Left ventricle myocardium inferior (tissue), 1 donor: ENCODE results near the gene RPL10L. TPM values are rescaled to one million over a fixed set of nuclear protein-coding genes. Genes with fewer than 3 reads are reported as not detected.

Experiments used
- DNase-seq: peaks from one replicate; pipeline ENCODE4 v3.0.0-alpha.2; 2020
- H3K27ac ChIP-seq: fragments of 200-600 bp; replicated peaks from 2 replicates; pipeline ENCODE4 v1.8.0; 2021
- H3K27me3 ChIP-seq: fragments of 200-600 bp; 2 replicates; pipeline ENCODE4 v1.8.0; 2021; ENCODE audit warnings: low read depth
- H3K36me3 ChIP-seq: fragments of 200-600 bp; 2 replicates; pipeline ENCODE4 v1.8.0; 2021
- H3K4me1 ChIP-seq: fragments of 200-600 bp; 2 replicates; pipeline ENCODE4 v1.8.0; 2021
- H3K4me3 ChIP-seq: fragments of 200-600 bp; 2 replicates; pipeline ENCODE4 v1.8.0; 2021; ENCODE audit warnings: mild to moderate bottlenecking, moderate library complexity
- H3K9me3 ChIP-seq: fragments of 200-600 bp; replicated peaks from 2 replicates; pipeline ENCODE4 v1.8.0; 2021
- CTCF ChIP-seq: fragments of 200-600 bp; IDR thresholded peaks from 2 replicates; pipeline ENCODE4 v1.8.0; 2021; ENCODE audit warnings: antibody characterized with exemption, mild to moderate bottlenecking, borderline replicate concordance
- intact Hi-C: fragments of 100-400 bp; cut with micrococcal nuclease; formaldehyde crosslinking; loops from one replicate; pipeline ENCODE4 v1.11.0; 2022
- long read RNA-seq: library from polyadenylated mRNA; unstranded; transcript quantifications from one replicate; pipeline ENCODE4 v2.0.0, GENCODE V29; 2021
- total RNA-seq: library from RNA; stranded (reverse); fragmentation: NEBNext Ultra II Directional; extraction: Animal tissue kit (Norgen Biotek cat#: 25700); gene quantifications from one replicate; pipeline ENCODE4 v1.2.1, GENCODE V29; 2021
- donor health status: DM: no; HTN: yes; CAD: no; lungs with severe emphysema.

Gene RPL10L
- total RNA-seq = not detected
- long read RNA-seq = 0 reads

GRCh38 chr14:46651526-46652144 is at the start of gene RPL10L:
RPL10L (minus strand) TSS chr14:46651781; CDS start chr14:46651736, 45 bp downstream.
- DNase-seq = no peak
- intact Hi-C loops = no loop called here
- no peak within 1 kb of the TSS for H3K27ac ChIP-seq
- H3K36me3 ChIP-seq = no peaks in the 10 kb centered on the region
- H3K4me3 ChIP-seq = no peak within 1 kb of the TSS
- H3K4me1 ChIP-seq = no peaks in the 10 kb centered on the region
- H3K27me3 ChIP-seq = no peaks in the 10 kb centered on the region
- peaks cover 15% of the 10 kb centered on the region for H3K9me3 ChIP-seq
- TF ChIP-seq CTCF = no peak

DNA sequence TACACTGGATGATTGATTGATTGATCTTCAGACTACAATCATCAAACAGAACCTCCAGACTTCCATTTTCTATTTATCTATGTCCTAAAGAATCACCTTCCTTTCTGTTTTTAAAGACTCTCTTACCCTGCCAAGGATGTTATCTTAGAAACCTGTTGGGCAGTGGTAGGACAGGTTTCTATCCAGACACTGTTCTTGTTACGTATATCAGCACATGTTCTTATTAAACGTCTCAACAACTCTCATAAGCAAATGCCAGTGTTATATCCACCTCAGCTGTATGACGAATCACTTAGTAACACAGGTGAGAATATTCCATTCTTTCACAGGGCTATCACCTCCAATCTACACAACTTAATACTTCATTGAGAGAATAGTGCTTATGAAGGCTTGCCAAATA is 40.2 kb upstream of the RPL10L start:
- intact Hi-C loops = no loop called here
- no peak for TF ChIP-seq CTCF
- H3K36me3 ChIP-seq = no peaks in the 10 kb centered on the region
- no peaks in the 10 kb centered on the region for H3K4me1 ChIP-seq
- DNase-seq = no peak
- H3K27ac ChIP-seq = no peak overlapping the region
- peaks cover 5% of the 10 kb centered on the region for H3K9me3 ChIP-seq
- H3K4me3 ChIP-seq = no peak overlapping the region
- H3K27me3 ChIP-seq = no peaks in the 10 kb centered on the region

DNA sequence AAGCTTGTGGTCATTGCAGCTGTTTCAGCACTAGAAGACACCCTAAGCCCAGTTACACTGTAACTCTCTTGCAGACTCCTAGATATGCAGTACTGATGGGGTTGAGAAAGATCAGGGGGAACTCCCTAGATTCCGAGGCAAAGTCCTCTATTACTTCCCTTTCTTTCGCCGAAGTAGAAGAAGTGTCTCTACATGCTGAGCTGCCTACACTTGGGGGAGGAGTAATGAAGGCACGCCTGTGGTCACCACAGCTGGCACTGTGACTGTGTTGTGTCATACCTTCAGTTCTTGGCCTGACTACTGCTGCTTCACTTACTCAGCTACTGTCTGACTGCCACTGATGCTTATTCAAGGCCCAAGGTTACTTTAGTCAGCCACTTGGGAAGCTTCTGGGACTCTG is 35.1 kb upstream of the RPL10L start:
- no peak for TF ChIP-seq CTCF
- Histone ChIP-seq H3K4me1 (no peaks in the 10 kb centered on the region), H3K36me3 (no peaks in the 10 kb centered on the region), H3K9me3 (peaks cover 38% of the 10 kb centered on the region), H3K4me3 (no peak overlapping the region), H3K27ac (no peak overlapping the region), H3K27me3 (no peaks in the 10 kb centered on the region)
- DNase-seq = no peak
- intact Hi-C loops = no loop called here

DNA sequence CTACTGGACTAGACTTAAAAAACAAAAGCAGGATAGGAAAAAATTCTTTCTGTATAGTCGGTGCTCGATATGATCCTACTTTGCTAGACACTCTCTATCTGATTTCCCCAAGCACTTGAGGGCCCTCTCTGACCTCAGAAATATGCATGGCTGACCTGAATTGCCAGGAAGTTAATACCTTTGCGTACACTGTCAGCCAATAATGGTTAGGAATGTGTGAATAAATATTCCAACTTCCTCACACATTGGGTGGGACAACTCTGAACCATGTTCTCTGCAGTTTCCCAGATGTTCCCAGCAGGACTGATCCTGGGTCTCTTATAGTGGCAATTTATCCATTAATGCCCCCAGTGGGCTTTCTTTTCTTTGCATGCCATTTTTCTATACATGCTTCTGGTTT is 20.5 kb upstream of the RPL10L start:
- Histone ChIP-seq H3K27ac (no peak overlapping the region), H3K36me3 (no peaks in the 10 kb centered on the region), H3K27me3 (no peaks in the 10 kb centered on the region), H3K9me3 (peaks cover 15% of the 10 kb centered on the region), H3K4me1 (no peaks in the 10 kb centered on the region), H3K4me3 (no peak overlapping the region)
- intact Hi-C loops = no loop called here
- DNase-seq = no peak
- no peak for TF ChIP-seq CTCF

DNA sequence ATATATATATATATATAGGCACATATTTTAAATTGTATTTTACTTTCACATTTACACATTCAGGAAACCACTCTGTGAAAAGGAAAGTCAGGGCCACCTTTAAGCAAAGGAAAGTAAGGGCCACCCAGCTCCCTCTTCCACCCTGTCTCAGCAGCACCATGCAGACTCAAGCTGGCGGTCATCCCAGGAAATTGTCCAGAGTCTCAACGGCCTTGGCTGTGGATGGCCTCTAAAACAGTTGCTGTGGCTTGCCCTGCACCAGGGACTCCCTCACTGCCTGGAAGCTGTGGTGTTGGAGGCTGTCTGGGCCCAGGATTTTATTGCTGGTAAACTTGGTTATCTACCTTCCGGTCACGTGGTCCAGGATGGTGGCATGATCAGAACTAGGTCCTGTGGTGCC is 11.8 kb upstream of the RPL10L start:
- intact Hi-C loops = no loop called here
- Histone ChIP-seq H3K9me3 (peaks cover 39% of the 10 kb centered on the region), H3K27me3 (no peaks in the 10 kb centered on the region), H3K36me3 (no peaks in the 10 kb centered on the region), H3K27ac (no peak overlapping the region), H3K4me3 (no peak overlapping the region), H3K4me1 (no peaks in the 10 kb centered on the region)
- DNase-seq = no peak
- no peak for TF ChIP-seq CTCF
